Uterus (tissue), 2 donors: Measurements from ENCODE around the gene GP2.

Source experiments
- POLR2A ChIP-seq, 2 donors: fragments of 450-650 bp; IDR thresholded peaks; one replicate each; pipeline ENCODE4 v1.6.1; 2016; ENCODE audit warnings: antibody characterized with exemption in 2 of 2, mild to moderate bottlenecking in 1 of 2, moderate library complexity in 1 of 2
- TF ChIP-seq, protein P1 (sequence below), 4 experiments: fragments of 200-600 bp in 2 of 4; fragments of 450-650 bp in 2 of 4; sonication (generic) in 2 of 4; IDR thresholded peaks; one replicate each; pipeline ENCODE4 v1.5.1; 2016 to 2019; ENCODE audit warnings: antibody characterized with exemption in 4 of 4, mild to moderate bottlenecking in 2 of 4, moderate library complexity in 1 of 4

DNA sequence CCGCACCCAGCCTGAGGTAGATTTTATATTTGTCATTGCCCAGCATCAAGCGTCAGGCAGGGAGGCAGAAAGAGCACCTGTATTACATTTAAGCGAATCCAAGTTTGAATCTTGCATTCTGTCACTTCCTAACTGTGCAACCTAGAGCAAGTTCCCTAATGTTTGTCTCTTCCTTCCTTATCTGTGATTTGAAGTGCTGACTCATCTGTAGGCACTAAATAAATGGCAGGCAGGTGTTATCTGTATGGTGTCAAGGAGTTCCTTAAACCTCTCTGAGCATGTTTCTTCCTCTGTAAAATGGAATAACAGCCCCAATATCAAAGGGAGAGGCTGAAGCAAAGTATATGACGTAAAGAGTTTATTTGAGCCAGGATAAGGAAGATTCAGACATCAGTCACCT, 24.3 kb downstream of the GP2 start:
- TF ChIP-seq POLR2A (IDR thresholded peaks at IDR 0.05), result no peak
- TF ChIP-seq, protein P1, sequence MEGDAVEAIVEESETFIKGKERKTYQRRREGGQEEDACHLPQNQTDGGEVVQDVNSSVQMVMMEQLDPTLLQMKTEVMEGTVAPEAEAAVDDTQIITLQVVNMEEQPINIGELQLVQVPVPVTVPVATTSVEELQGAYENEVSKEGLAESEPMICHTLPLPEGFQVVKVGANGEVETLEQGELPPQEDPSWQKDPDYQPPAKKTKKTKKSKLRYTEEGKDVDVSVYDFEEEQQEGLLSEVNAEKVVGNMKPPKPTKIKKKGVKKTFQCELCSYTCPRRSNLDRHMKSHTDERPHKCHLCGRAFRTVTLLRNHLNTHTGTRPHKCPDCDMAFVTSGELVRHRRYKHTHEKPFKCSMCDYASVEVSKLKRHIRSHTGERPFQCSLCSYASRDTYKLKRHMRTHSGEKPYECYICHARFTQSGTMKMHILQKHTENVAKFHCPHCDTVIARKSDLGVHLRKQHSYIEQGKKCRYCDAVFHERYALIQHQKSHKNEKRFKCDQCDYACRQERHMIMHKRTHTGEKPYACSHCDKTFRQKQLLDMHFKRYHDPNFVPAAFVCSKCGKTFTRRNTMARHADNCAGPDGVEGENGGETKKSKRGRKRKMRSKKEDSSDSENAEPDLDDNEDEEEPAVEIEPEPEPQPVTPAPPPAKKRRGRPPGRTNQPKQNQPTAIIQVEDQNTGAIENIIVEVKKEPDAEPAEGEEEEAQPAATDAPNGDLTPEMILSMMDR (IDR thresholded peaks at IDR 0.05), result no peak
